ENCODE results near the gene UBA1.

DNA sequence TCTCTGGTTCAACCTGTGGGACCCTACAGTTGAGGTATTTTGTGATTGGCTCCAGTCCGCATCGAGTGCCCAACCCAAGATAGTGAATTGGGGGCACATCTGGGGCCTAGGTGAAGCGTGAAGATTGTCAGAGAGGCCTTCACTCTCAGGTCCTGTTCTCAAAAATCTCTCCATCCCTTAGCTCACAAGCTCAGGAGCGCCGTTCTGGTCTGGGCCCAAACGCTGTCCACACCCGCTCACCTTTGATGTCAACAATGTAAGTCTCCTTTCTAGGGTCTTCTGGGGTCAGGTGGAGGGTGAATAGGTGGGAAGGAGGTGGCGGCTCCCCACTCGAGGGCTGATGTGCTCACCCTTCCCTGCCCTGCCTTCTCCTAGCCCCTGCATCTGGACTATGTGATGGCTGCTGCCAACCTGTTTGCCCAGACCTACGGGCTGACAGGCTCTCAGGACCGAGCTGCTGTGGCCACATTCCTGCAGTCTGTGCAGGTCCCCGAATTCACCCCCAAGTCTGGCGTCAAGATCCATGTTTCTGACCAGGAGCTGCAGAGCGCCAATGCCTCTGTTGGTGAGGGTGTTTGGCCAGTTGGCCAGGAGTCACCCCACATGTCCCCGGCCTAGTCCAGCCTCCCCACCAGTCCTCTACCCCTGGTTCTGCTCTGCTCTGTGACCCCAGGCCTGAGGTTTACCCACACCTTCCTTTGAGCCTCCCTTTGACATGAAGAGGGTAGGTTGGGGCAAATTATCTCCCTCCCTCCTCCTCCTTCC lies 17.2 kb downstream of the UBA1 start:
- no peak for TF ChIP-seq POLR2AphosphoS5 (IDR thresholded peaks at IDR 0.05)
- TF ChIP-seq, protein P1, sequence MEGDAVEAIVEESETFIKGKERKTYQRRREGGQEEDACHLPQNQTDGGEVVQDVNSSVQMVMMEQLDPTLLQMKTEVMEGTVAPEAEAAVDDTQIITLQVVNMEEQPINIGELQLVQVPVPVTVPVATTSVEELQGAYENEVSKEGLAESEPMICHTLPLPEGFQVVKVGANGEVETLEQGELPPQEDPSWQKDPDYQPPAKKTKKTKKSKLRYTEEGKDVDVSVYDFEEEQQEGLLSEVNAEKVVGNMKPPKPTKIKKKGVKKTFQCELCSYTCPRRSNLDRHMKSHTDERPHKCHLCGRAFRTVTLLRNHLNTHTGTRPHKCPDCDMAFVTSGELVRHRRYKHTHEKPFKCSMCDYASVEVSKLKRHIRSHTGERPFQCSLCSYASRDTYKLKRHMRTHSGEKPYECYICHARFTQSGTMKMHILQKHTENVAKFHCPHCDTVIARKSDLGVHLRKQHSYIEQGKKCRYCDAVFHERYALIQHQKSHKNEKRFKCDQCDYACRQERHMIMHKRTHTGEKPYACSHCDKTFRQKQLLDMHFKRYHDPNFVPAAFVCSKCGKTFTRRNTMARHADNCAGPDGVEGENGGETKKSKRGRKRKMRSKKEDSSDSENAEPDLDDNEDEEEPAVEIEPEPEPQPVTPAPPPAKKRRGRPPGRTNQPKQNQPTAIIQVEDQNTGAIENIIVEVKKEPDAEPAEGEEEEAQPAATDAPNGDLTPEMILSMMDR (IDR thresholded peaks at IDR 0.05), result no peak
- no peak for TF ChIP-seq POLR2A (IDR thresholded peaks at IDR 0.05)

Measured in prostate gland (tissue), 2 donors.